ENCODE measurements around the gene IFNA7. TPM values are rescaled to one million over a fixed set of nuclear protein-coding genes. Genes with fewer than 3 reads are reported as not detected.

IFNA7 gene
- total and polyA plus RNA-seq, 2 of the 4 experiments (the other 2 are of a cell fraction): not detected

- ATAC-seq (ENCODE audit: low read depth): no peak
- H2BK20ac ChIP-seq (ENCODE audit: low read depth, low read length): no peak overlapping the region
- no peaks in the 10 kb centered on the region for H4K20me1 ChIP-seq (ENCODE audit: insufficient read depth, low read length)
- TF ChIP-seq FOS (IDR thresholded peaks at IDR 0.05; ENCODE audit: low read depth, low read length) (no peak), MAFK (IDR thresholded peaks at IDR 0.05; ENCODE audit: low read depth, low read length) (no peak), RAD21 (IDR thresholded peaks at IDR 0.05; ENCODE audit: low read length) (no peak), MXI1 (IDR thresholded peaks at IDR 0.05; ENCODE audit: borderline replicate concordance, low read depth, low read length) (no peak), RFX5 (IDR thresholded peaks at IDR 0.05; ENCODE audit: low read depth, low read length) (no peak), CHD1 (IDR thresholded peaks at IDR 0.05; ENCODE audit: low read depth, low read length) (no peak), SMC3 (IDR thresholded peaks at IDR 0.05; ENCODE audit: low read depth, low read length) (no peak), NFE2L2 (IDR thresholded peaks at IDR 0.05; ENCODE audit: low read depth, low read length) (no peak), RCOR1 (IDR thresholded peaks at IDR 0.05; ENCODE audit: insufficient replicate concordance, low read length) (no peak), BHLHE40 (IDR thresholded peaks at IDR 0.05; ENCODE audit: low read depth, low read length) (no peak), MAZ (IDR thresholded peaks at IDR 0.05; ENCODE audit: borderline replicate concordance, low read depth, low read length) (no peak), POLR2A (IDR thresholded peaks at IDR 0.05; ENCODE audit: low read depth, low read length) (no peak), CEBPB (IDR thresholded peaks at IDR 0.05; ENCODE audit: low read depth, low read length) (no peak), ELK1 (IDR thresholded peaks at IDR 0.05; ENCODE audit: borderline replicate concordance, low read depth, low read length) (no peak)
- TF ChIP-seq, protein P1, sequence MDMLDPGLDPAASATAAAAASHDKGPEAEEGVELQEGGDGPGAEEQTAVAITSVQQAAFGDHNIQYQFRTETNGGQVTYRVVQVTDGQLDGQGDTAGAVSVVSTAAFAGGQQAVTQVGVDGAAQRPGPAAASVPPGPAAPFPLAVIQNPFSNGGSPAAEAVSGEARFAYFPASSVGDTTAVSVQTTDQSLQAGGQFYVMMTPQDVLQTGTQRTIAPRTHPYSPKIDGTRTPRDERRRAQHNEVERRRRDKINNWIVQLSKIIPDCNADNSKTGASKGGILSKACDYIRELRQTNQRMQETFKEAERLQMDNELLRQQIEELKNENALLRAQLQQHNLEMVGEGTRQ (IDR thresholded peaks at IDR 0.05; ENCODE audit: low read depth, low read length): no peak
- TF ChIP-seq, protein P2, sequence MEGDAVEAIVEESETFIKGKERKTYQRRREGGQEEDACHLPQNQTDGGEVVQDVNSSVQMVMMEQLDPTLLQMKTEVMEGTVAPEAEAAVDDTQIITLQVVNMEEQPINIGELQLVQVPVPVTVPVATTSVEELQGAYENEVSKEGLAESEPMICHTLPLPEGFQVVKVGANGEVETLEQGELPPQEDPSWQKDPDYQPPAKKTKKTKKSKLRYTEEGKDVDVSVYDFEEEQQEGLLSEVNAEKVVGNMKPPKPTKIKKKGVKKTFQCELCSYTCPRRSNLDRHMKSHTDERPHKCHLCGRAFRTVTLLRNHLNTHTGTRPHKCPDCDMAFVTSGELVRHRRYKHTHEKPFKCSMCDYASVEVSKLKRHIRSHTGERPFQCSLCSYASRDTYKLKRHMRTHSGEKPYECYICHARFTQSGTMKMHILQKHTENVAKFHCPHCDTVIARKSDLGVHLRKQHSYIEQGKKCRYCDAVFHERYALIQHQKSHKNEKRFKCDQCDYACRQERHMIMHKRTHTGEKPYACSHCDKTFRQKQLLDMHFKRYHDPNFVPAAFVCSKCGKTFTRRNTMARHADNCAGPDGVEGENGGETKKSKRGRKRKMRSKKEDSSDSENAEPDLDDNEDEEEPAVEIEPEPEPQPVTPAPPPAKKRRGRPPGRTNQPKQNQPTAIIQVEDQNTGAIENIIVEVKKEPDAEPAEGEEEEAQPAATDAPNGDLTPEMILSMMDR (conservative IDR thresholded peaks at IDR 0.05; ENCODE audit: low read depth, low read length): no peak
- no peaks in the 10 kb centered on the region for H3K4me1 ChIP-seq (ENCODE audit: control insufficient read depth, insufficient read depth, low read length)
- H3K4me2 ChIP-seq (ENCODE audit: low read depth, low read length): no peak overlapping the region
- no peak overlapping the region for H4K8ac ChIP-seq (ENCODE audit: low read depth in 2 of 2, low read length in 2 of 2)
- no peak overlapping the region for H3K23ac ChIP-seq (ENCODE audit: low read depth, low read length)
- no TSS peak for BruUV-seq (replicated peaks)
- H3K14ac ChIP-seq (replicated peaks; ENCODE audit: low read depth, low read length): no peak overlapping the region
- dilution Hi-C loops (cut with HindIII; ENCODE audit: low sequenced_read_pairs, unreplicated experiment): no loop called here
- H3K9me1 ChIP-seq (ENCODE audit: insufficient read depth, low read length): no peaks in the 10 kb centered on the region
- in situ Hi-C loops (cut with MboI; ENCODE audit: low sequenced_read_pairs): no loop called here
- no peak overlapping the region for H2BK5ac ChIP-seq (ENCODE audit: low read depth, low read length, poor library complexity, severe bottlenecking)
- POLR2A ChIA-PET (ENCODE audit: unreplicated experiment): no interaction called here
- H3K4me3 ChIP-seq (ENCODE audit: insufficient read depth, low read depth, low read length): no peak overlapping the region
- no peak overlapping the region for H2AFZ ChIP-seq (replicated peaks; ENCODE audit: low read length, poor library complexity)
- H2BK120ac ChIP-seq (ENCODE audit: low read depth, low read length): no peak overlapping the region
- no peak overlapping the region for H3K9ac ChIP-seq (ENCODE audit: low read depth, low read length)
- H2BK15ac ChIP-seq (ENCODE audit: low read depth, low read length): no peak overlapping the region
- H3K27me3 ChIP-seq (ENCODE audit: control insufficient read depth, insufficient read depth, low read length): no peaks in the 10 kb centered on the region
- no peak overlapping the region for H3K4ac ChIP-seq (ENCODE audit: low read depth, low read length)
- no CpG with 5 or more reads among the region's 2 CpGs for WGBS, 2 experiments (ENCODE audit: extremely low coverage in 2 of 2, insufficient read length in 1 of 2)
- intact Hi-C loops (cut with micrococcal nuclease): no loop called here
- no peaks in the 10 kb centered on the region for H3K79me1 ChIP-seq (ENCODE audit: low read depth in 1 of 2, low read length in 2 of 2)
- CTCF ChIA-PET: no interaction called here
- H2AK5ac ChIP-seq (ENCODE audit: low read depth, low read length): no peak overlapping the region
- H3K9me3 ChIP-seq (ENCODE audit: control insufficient read depth, insufficient read depth, low read length): no peaks in the 10 kb centered on the region
- no peak overlapping the region for H3K56ac ChIP-seq (ENCODE audit: extremely low read depth, insufficient read depth, low read length)
- H3K27ac ChIP-seq (ENCODE audit: insufficient read depth, low read length): no peak overlapping the region
- no peak for DNase-seq
- no peak overlapping the region for H2AK9ac ChIP-seq (replicated peaks; ENCODE audit: low read depth, low read length, poor library complexity)
- H3K36me3 ChIP-seq (ENCODE audit: control insufficient read depth, insufficient read depth, low read length): no peaks in the 10 kb centered on the region
- no peak overlapping the region for H3K18ac ChIP-seq (ENCODE audit: low read depth, low read length)
- no peak overlapping the region for H4K5ac ChIP-seq (ENCODE audit: low read depth, low read length)
- H4K91ac ChIP-seq (ENCODE audit: insufficient read depth, low read depth, low read length): no peak overlapping the region
Observed at GRCh38 chr9:21155501-21155900, 46.5 kb downstream of the IFNA7 start.
